Suprapubic skin (tissue), 4 donors: Measurements from ENCODE around the gene CHAT. TPM values are rescaled to one million over a fixed set of nuclear protein-coding genes. Genes with fewer than 3 reads are reported as not detected.

Experiments
- DNase-seq, 2 donors: peaks; one replicate each; pipeline ENCODE4 v3.0.0-alpha.2; 2019; ENCODE audit warnings: low spot score in 2 of 2
- H3K27ac ChIP-seq: fragments of 200-600 bp; sonication (generic); one replicate; pipeline ENCODE4 v1.5.1; 2019
- H3K27me3 ChIP-seq: fragments of 200-600 bp; sonication (generic); one replicate; pipeline ENCODE4 v1.5.1; 2019
- H3K36me3 ChIP-seq: fragments of 200-600 bp; sonication (generic); one replicate; pipeline ENCODE4 v1.5.1; 2019
- H3K4me1 ChIP-seq: fragments of 200-600 bp; sonication (generic); one replicate; pipeline ENCODE4 v1.5.1; 2019
- H3K4me3 ChIP-seq: fragments of 200-600 bp; sonication (generic); one replicate; pipeline ENCODE4 v1.5.1; 2019; ENCODE audit warnings: mild to moderate bottlenecking
- H3K9me3 ChIP-seq: fragments of 200-600 bp; sonication (generic); one replicate; pipeline ENCODE4 v1.5.1; 2019
- CTCF ChIP-seq, 2 donors: fragments of 200-600 bp in 1 of 2; fragments of 450-650 bp in 1 of 2; sonication (generic) in 1 of 2; IDR thresholded peaks; one replicate each; pipeline ENCODE4 v1.5.1; 2016 to 2019; ENCODE audit warnings: antibody characterized with exemption in 2 of 2, mild to moderate bottlenecking in 1 of 2, moderate library complexity in 1 of 2
- EP300 ChIP-seq: sonication (generic); formaldehyde crosslinking; IDR thresholded peaks from one replicate; pipeline ENCODE4 v1.6.1; 2017; ENCODE audit warnings: antibody characterized with exemption
- POLR2A ChIP-seq, 2 donors: fragments of 450-650 bp; IDR thresholded peaks; one replicate each; pipeline ENCODE4 v1.6.1; 2017; ENCODE audit warnings: antibody characterized with exemption in 2 of 2, mild to moderate bottlenecking in 2 of 2, moderate library complexity in 2 of 2
- POLR2AphosphoS5 ChIP-seq, 3 donors: sonication (generic); formaldehyde crosslinking; IDR thresholded peaks; one replicate each; pipeline ENCODE4 v1.6.1; 2017; ENCODE audit warnings: antibody characterized with exemption in 3 of 3
- WGBS: methylation state at CpG from one replicate; pipeline ENCODE4 v1.1.5; 2018; 5-methylcytosine and 5-hydroxymethylcytosine counted together
- total RNA-seq, 4 donors: library from RNA; depleted of rRNA; stranded (reverse); fragments of >200 nt; gene quantifications; one replicate each; pipeline ENCODE4 v1.1.0, GENCODE V29; 2016

Gene CHAT
- total RNA-seq, 4 donors from 2014 or later, result not detected

GRCh38 chr10:49579621-49580020 lies 34.2 kb upstream of the CHAT start:
- TF ChIP-seq CTCF (IDR thresholded peaks at IDR 0.05), result no peak
- TF ChIP-seq EP300, result no peak
- no peak for TF ChIP-seq POLR2A (IDR thresholded peaks at IDR 0.05)
- no peak for TF ChIP-seq POLR2AphosphoS5 (IDR thresholded peaks at IDR 0.05)
- H3K9me3 ChIP-seq, result no peaks in the 10 kb centered on the region
- no peaks in the 10 kb centered on the region for H3K27me3 ChIP-seq
- no peak for DNase-seq
- no peak overlapping the region for H3K27ac ChIP-seq
- no peak overlapping the region for H3K4me3 ChIP-seq
- WGBS, result 27% methylated on average over 2 of the region's 2 CpGs
- H3K36me3 ChIP-seq, result no peaks in the 10 kb centered on the region
- no peaks in the 10 kb centered on the region for H3K4me1 ChIP-seq

- Histone ChIP-seq H3K27ac (no peak overlapping the region), H3K4me1 (no peaks in the 10 kb centered on the region), H3K36me3 (no peaks in the 10 kb centered on the region), H3K27me3 (no peaks in the 10 kb centered on the region), H3K4me3 (no peak overlapping the region), H3K9me3 (no peaks in the 10 kb centered on the region)
- TF ChIP-seq EP300 (no peak), POLR2AphosphoS5 (IDR thresholded peaks at IDR 0.05) (no peak), POLR2A (IDR thresholded peaks at IDR 0.05) (no peak), CTCF (IDR thresholded peaks at IDR 0.05) (no peak)
- DNase-seq, result no peak
These were observed 28.4 kb upstream of the CHAT start for GRCh38 chr10:49585387-49585786.

GRCh38 chr10:49587981-49588380 lies 25.9 kb upstream of the CHAT start:
- no peaks in the 10 kb centered on the region for H3K4me1 ChIP-seq
- H3K27me3 ChIP-seq, result peaks cover 6% of the 10 kb centered on the region
- TF ChIP-seq POLR2AphosphoS5 (IDR thresholded peaks at IDR 0.05) (no peak), EP300 (no peak)
- H3K27ac ChIP-seq, result no peak overlapping the region
- DNase-seq, result no peak
- WGBS, result 64% methylated on average over 4 of the region's 4 CpGs
- H3K4me3 ChIP-seq, result no peak overlapping the region
- no peaks in the 10 kb centered on the region for H3K36me3 ChIP-seq
- H3K9me3 ChIP-seq, result no peaks in the 10 kb centered on the region

DNA sequence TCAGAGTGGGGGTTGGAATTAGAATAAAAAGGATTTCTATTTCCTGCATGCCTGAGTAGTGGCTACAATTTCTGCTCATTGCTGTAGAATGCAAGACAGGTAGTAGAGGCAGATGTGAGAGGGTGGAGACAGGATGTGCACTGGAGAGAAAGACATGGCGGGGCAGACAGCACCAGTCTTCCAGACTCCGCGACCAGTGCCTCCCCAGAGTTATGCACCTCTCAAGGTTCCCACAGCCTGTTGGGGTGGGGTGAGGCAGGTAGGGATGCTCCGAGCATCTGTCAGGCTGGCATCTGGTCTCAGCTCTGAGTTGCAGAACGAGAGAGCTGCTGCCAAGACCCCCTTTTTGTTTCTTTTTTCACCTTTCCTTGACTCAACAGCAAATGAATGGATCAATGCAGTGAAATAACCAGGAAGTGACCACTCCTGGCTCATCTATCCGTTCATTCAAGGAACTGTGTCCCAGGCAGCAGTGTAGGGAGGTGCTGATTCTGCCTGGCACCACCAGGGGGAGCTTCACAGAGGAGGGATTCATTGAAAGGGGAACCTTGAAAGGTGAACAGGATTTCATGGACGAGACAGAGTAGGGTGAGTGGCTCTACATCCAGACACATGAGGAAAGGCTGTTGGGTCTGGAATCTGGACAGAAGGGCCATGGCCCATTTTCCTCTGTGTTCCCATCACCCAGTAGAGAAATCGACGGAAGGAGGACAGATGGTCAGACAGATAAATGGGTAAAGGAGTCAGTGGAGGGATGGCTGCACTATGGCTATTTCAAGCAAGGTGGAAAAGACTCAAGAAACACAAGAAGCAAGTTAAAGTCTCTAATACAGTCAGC lies 20.9 kb upstream of the CHAT start:
- no peak for DNase-seq
- H3K9me3 ChIP-seq, result no peaks in the 10 kb centered on the region
- H3K27ac ChIP-seq, result no peak overlapping the region
- WGBS, result 36% methylated on average over 8 of the region's 9 CpGs
- H3K4me1 ChIP-seq, result no peaks in the 10 kb centered on the region
- TF ChIP-seq POLR2A (IDR thresholded peaks at IDR 0.05) (no peak), CTCF (IDR thresholded peaks at IDR 0.05) (peak; percentile 44 to 91)
- peaks cover 9% of the 10 kb centered on the region for H3K27me3 ChIP-seq
- no peak overlapping the region for H3K4me3 ChIP-seq
- H3K36me3 ChIP-seq, result no peaks in the 10 kb centered on the region

- 89% methylated on average over 6 of the region's 6 CpGs for WGBS
- H3K27me3 ChIP-seq, result peaks cover 10% of the 10 kb centered on the region
- no peak overlapping the region for H3K27ac ChIP-seq
- no peak for DNase-seq
- TF ChIP-seq POLR2A (IDR thresholded peaks at IDR 0.05) (no peak), POLR2AphosphoS5 (IDR thresholded peaks at IDR 0.05) (no peak), CTCF (IDR thresholded peaks at IDR 0.05) (no peak), EP300 (no peak)
- no peaks in the 10 kb centered on the region for H3K36me3 ChIP-seq
- no peak overlapping the region for H3K4me3 ChIP-seq
- no peaks in the 10 kb centered on the region for H3K9me3 ChIP-seq
- no peaks in the 10 kb centered on the region for H3K4me1 ChIP-seq
These were observed 20.3 kb upstream of the CHAT start for GRCh38 chr10:49593564-49593875.

GRCh38 chr10:49593998-49594397 lies 19.8 kb upstream of the CHAT start:
- no peak for DNase-seq
- no peaks in the 10 kb centered on the region for H3K36me3 ChIP-seq
- WGBS, result 61% methylated on average over 4 of the region's 4 CpGs

More at GRCh38 chr10:49593998-49594397, 19.8 kb upstream of the CHAT start:
- no peaks in the 10 kb centered on the region for H3K4me1 ChIP-seq
- H3K9me3 ChIP-seq, result no peaks in the 10 kb centered on the region
- no peak overlapping the region for H3K27ac ChIP-seq
- peaks cover 11% of the 10 kb centered on the region for H3K27me3 ChIP-seq
- TF ChIP-seq POLR2AphosphoS5 (IDR thresholded peaks at IDR 0.05), result no peak
- H3K4me3 ChIP-seq, result no peak overlapping the region
